Endodermal cell (in vitro differentiated cells): ENCODE data around the gene IFNL4. TPM values are rescaled to one million over a fixed set of nuclear protein-coding genes. Genes with fewer than 3 reads are reported as not detected.
"Not testable (repeated sequence)": the region's sequence is repeated elsewhere in the genome, so short reads cannot be mapped to it uniquely, and the experiment has no call there.

Source experiments
- DNase-seq: peaks from one replicate; pipeline ENCODE4 v3.0.0-alpha.2; 2017
- H3K27ac ChIP-seq: 2 replicates; pipeline ENCODE4 v1.5.1; 2013; ENCODE audit warnings: mild to moderate bottlenecking, low read depth, low read length, moderate library complexity
- H3K27me3 ChIP-seq: 2 replicates; pipeline ENCODE4 v1.6.1; 2013; ENCODE audit warnings: mild to moderate bottlenecking, low read length, moderate library complexity; ENCODE audit not compliant: insufficient read depth, control insufficient read depth, poor library complexity, severe bottlenecking
- H3K36me3 ChIP-seq: 2 replicates; pipeline ENCODE4 v1.7.0; 2013; ENCODE audit warnings: mild to moderate bottlenecking, low read length, moderate library complexity; ENCODE audit not compliant: control insufficient read depth, insufficient read depth
- H3K4me1 ChIP-seq: one replicate; pipeline ENCODE4 v1.7.0; 2013; ENCODE audit warnings: low read length; ENCODE audit not compliant: control insufficient read depth, insufficient read depth
- H3K4me3 ChIP-seq: 2 replicates; pipeline ENCODE4 v1.5.1; 2013; ENCODE audit warnings: mild to moderate bottlenecking, low read length, moderate library complexity
- H3K9ac ChIP-seq: 2 replicates; pipeline ENCODE4 v1.6.1; 2013; ENCODE audit warnings: mild to moderate bottlenecking, low read length, moderate library complexity; ENCODE audit not compliant: poor library complexity, severe bottlenecking; ENCODE audit errors: extremely low read depth
- H3K9me3 ChIP-seq: 2 replicates; pipeline ENCODE4 v1.6.1; 2013; ENCODE audit warnings: mild to moderate bottlenecking, low read length, moderate library complexity; ENCODE audit not compliant: control insufficient read depth
- H3K27ac Mint-ChIP-seq: 2 replicates; pipeline ENCODE4 v1.8.0; 2020; ENCODE audit warnings: mixed read lengths
- H3K27me3 Mint-ChIP-seq: 2 replicates; pipeline ENCODE4 v1.8.0; 2021; ENCODE audit warnings: mild to moderate bottlenecking, mixed read lengths; ENCODE audit not compliant: insufficient read depth
- H3K36me3 Mint-ChIP-seq: 2 replicates; pipeline ENCODE4 v1.8.0; 2020; ENCODE audit warnings: low read depth, mixed read lengths
- H3K4me1 Mint-ChIP-seq: 2 replicates; pipeline ENCODE4 v1.8.0; 2020; ENCODE audit warnings: mixed read lengths
- H3K4me3 Mint-ChIP-seq: 2 replicates; pipeline ENCODE4 v1.8.0; 2020; ENCODE audit warnings: mild to moderate bottlenecking, moderate library complexity, mixed read lengths
- H3K9me3 Mint-ChIP-seq: 2 replicates; pipeline ENCODE4 v1.8.0; 2020; ENCODE audit warnings: mild to moderate bottlenecking, mixed read lengths
- WGBS, 2 experiments: methylation state at CpG; one replicate each; pipeline versions ENCODE4 v1.1.5 to v1.1.7; 2013; ENCODE audit warnings: missing lambda C conversion rate in 2 of 2, mixed read lengths in 1 of 2; ENCODE audit not compliant: insufficient coverage in 1 of 2, insufficient read length in 1 of 2; 5-methylcytosine and 5-hydroxymethylcytosine counted together
- total RNA-seq, 2 donors: library from RNA; stranded (reverse); fragmentation: NEBNext Ultra II Directional in 1 of 2; extraction: Animal tissue kit (Norgen Biotek cat#: 25700) in 1 of 2; gene quantifications; 2 replicates in 1 of 2; 3 replicates in 1 of 2; pipeline ENCODE4 v1.2.1, GENCODE V29; 2021
- TF ChIP-seq, protein P1 (sequence below): fragments of 200-600 bp; sonication (generic); conservative IDR thresholded peaks from 2 replicates; pipeline ENCODE4 v1.5.0; 2021; ENCODE audit warnings: antibody characterized with exemption, mild to moderate bottlenecking

IFNL4 gene
- total RNA-seq, 2 donors from 2014 or later: not detected

DNA sequence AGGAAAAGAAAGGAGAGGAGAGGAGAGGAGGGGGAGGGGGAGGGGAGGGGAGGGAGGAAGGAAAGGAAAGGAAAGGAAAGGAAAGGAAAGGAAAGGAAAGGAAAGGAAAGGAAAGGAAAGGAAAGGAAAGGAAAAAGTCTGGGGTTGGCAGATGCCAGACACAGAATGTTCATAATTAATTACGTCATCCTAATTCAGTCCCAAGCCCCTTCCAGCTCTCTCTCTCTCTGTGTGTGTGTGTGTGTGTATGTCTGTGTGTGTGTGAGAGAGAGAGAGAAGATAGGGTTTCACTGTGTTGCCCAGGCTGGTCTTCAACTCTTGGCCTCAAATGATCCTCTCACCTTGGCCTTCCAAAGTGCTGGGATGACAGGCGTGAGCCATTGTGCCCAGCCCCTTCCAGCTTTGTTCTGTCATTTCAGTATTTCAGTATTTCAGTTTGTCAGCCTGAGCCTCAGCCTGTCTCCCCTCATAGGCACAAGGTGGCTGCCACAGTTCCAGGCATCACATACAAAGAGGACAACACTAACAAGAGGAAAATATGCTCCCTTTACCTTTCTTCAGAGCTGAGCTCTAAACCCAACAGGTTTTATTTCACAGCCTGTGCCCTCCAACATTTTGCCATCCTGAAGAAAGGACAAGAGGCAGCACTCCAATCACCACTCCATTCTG lies 18.4 kb downstream of the IFNL4 start:
- Histone ChIP-seq H3K4me1 (no peaks in the 10 kb centered on the region), H3K9me3 (no peaks in the 10 kb centered on the region), H3K27ac (no peak overlapping the region), H3K36me3 (no peaks in the 10 kb centered on the region), H3K27me3 (peaks cover 25% of the 10 kb centered on the region), H3K9ac (no peak overlapping the region), H3K4me3 (no peak overlapping the region)
- Mint-ChIP-seq H3K4me1 (no peaks in the 10 kb centered on the region), H3K4me3 (no peak overlapping the region), H3K27ac (no peak overlapping the region), H3K27me3 (peaks cover 46% of the 10 kb centered on the region), H3K9me3 (no peaks in the 10 kb centered on the region), H3K36me3 (no peaks in the 10 kb centered on the region)
- TF ChIP-seq, protein P1, sequence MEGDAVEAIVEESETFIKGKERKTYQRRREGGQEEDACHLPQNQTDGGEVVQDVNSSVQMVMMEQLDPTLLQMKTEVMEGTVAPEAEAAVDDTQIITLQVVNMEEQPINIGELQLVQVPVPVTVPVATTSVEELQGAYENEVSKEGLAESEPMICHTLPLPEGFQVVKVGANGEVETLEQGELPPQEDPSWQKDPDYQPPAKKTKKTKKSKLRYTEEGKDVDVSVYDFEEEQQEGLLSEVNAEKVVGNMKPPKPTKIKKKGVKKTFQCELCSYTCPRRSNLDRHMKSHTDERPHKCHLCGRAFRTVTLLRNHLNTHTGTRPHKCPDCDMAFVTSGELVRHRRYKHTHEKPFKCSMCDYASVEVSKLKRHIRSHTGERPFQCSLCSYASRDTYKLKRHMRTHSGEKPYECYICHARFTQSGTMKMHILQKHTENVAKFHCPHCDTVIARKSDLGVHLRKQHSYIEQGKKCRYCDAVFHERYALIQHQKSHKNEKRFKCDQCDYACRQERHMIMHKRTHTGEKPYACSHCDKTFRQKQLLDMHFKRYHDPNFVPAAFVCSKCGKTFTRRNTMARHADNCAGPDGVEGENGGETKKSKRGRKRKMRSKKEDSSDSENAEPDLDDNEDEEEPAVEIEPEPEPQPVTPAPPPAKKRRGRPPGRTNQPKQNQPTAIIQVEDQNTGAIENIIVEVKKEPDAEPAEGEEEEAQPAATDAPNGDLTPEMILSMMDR: no peak
- no peak for DNase-seq
- 69 to 75% methylated on average over 1 of the region's 2 CpGs for WGBS, 2 experiments

DNA sequence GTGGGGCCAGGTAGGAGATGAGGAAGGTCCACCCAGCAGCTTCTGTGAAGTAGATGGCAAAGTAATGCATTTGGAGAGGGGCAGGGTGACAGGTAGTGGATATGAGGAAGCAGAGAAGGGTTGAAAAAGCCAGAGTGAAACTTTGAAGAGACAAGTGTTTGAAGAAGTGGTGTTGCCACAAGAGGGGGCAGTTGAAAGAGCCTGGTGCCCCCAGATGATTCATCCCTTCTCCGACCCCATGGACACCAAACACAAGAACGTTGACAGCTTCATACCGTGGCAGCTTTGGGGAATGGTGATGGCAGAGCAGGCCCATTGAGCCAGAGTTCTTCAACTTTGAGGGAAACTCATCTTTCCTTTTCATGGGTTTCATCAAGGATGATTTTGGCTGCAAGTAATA lies 23.7 kb downstream of the IFNL4 start:
- Mint-ChIP-seq H3K9me3 (no peaks in the 10 kb centered on the region), H3K36me3 (no peaks in the 10 kb centered on the region), H3K27ac (no peak overlapping the region), H3K4me1 (no peaks in the 10 kb centered on the region), H3K4me3 (no peak overlapping the region), H3K27me3 (peaks cover 50% of the 10 kb centered on the region)
- Histone ChIP-seq H3K27ac (no peak overlapping the region), H3K36me3 (no peaks in the 10 kb centered on the region), H3K4me1 (no peaks in the 10 kb centered on the region), H3K27me3 (peaks cover 14% of the 10 kb centered on the region), H3K4me3 (no peak overlapping the region), H3K9ac (no peak overlapping the region), H3K9me3 (no peaks in the 10 kb centered on the region)
- peak; percentile 64 for DNase-seq
- WGBS, 2 experiments: 25 to 48% methylated on average over 2 to 3 of the region's 3 CpGs
- TF ChIP-seq, protein P1: peak; percentile 51

DNA sequence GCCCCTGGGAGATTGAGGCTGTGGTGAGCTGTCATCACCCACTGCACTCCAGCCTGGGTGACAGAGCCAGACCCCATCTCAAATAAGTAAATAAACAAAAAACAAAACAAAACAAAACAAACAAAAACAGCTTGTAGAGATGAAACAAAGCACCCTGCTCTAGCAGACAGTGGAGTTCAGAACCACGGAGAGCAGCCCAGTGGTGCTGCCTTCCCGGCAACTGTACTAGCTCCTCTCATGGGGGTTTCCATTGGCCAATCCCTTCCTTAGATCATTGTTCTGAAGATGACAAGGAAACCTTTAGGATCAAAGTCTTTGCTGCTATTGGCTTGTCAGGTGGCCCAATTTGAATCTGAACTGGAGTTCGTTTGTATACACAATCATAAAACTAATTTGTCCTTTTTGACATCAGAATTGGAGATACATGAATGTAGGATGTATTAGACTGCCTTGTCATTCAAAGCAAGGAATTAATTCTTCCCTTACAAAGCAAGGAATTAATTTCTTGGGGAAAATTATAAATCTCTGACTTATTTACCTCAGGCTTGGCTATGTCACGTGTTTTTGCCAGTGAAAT lies 24.9 kb downstream of the IFNL4 start:
- no peaks in the 10 kb centered on the region for H3K4me1 Mint-ChIP-seq
- Histone ChIP-seq H3K4me1 (no peaks in the 10 kb centered on the region), H3K27me3 (peaks cover 14% of the 10 kb centered on the region), H3K4me3 (no peak overlapping the region), H3K27ac (no peak overlapping the region), H3K9ac (no peak overlapping the region), H3K9me3 (no peaks in the 10 kb centered on the region), H3K36me3 (no peaks in the 10 kb centered on the region)
- no peak overlapping the region for H3K27ac Mint-ChIP-seq
- peaks cover 53% of the 10 kb centered on the region for H3K27me3 Mint-ChIP-seq
- peak; percentile 87 for DNase-seq
- H3K36me3 Mint-ChIP-seq: no peaks in the 10 kb centered on the region
- TF ChIP-seq, protein P1: no peak
- H3K4me3 Mint-ChIP-seq: no peak overlapping the region
- 9 to 34% methylated on average over 2 to 4 of the region's 4 CpGs for WGBS, 2 experiments
- no peaks in the 10 kb centered on the region for H3K9me3 Mint-ChIP-seq

DNA sequence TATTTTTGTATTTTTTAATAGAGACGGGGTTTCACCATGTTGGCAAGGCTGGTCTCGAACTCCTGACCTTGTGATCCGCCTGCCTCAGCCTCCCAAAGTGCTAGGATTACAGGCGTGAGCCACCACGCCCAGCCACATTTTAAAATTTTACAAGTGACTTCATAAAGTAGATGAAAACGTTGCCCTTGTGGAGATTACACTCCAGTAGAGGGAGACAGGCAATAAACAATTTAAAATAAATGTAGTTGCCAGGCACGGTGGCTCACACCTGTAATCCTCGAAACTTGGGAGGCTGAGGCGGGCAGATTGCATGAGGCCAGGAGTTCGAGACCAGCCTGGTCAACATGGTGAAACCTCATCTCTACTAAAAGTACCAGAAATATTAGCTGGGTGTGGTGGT lies 29.5 kb downstream of the IFNL4 start:
- not testable (repeated sequence) for H3K9me3 ChIP-seq, H3K9ac ChIP-seq, H3K4me1 ChIP-seq, DNase-seq, H3K27ac Mint-ChIP-seq, H3K36me3 ChIP-seq, H3K27ac ChIP-seq, H3K4me3 Mint-ChIP-seq, H3K4me1 Mint-ChIP-seq, H3K4me3 ChIP-seq, H3K36me3 Mint-ChIP-seq, H3K27me3 ChIP-seq
- H3K27me3 Mint-ChIP-seq: peaks cover 46% of the 10 kb centered on the region
- 70 to 72% methylated on average over 9 to 10 of the region's 10 CpGs for WGBS, 2 experiments
- H3K9me3 Mint-ChIP-seq: peaks cover 12% of the 10 kb centered on the region
